NCI-H1694 treated with DMSO at 0.1 percent for 48 hours (cell line): ENCODE measurements around the gene ARL6.
A peak's percentile ranks its signal among the peaks of the same experiment; 100 is the strongest.

Experiments
- DNase-seq: peaks from one replicate; lab custom pipeline; 2025; lab: John Stamatoyannopoulos, UW

Gene ARL6

GRCh38 chr3:97764407-97765238 lies at the start of gene ARL6:
Gene ARL6, plus strand, starts transcription at chr3:97764758. Its CDS starts 3,350 bp downstream, at chr3:97768108.
- peak; percentile 96 for DNase-seq

GRCh38 chr3:97719156-97719821 lies 45.3 kb upstream of the ARL6 start:
- peak; percentile 80 for DNase-seq

GRCh38 chr3:97720417-97720816 lies 44.1 kb upstream of the ARL6 start:
- DNase-seq = no peak

- DNase-seq = no peak
Measured at GRCh38 chr3:97721446-97721845, 43.1 kb upstream of the ARL6 start.

GRCh38 chr3:97736928-97737327 lies 27.6 kb upstream of the ARL6 start:
- no peak for DNase-seq

- DNase-seq = no peak
Measured at GRCh38 chr3:97738761-97739160, 25.8 kb upstream of the ARL6 start.

- DNase-seq = no peak
Measured at GRCh38 chr3:97742036-97742435, 22.5 kb upstream of the ARL6 start.

- no peak for DNase-seq
Measured at GRCh38 chr3:97744289-97744688, 20.3 kb upstream of the ARL6 start.

- DNase-seq = no peak
Measured at GRCh38 chr3:97763586-97764406, 762 bp upstream of the ARL6 start.

GRCh38 chr3:97765336-97765735 lies 778 bp downstream of the ARL6 start:
- no peak for DNase-seq

GRCh38 chr3:97772926-97773325 lies 8.4 kb downstream of the ARL6 start:
- no peak for DNase-seq

GRCh38 chr3:97778152-97778551 lies 13.6 kb downstream of the ARL6 start:
- no peak for DNase-seq

GRCh38 chr3:97793420-97794019 lies 29.0 kb downstream of the ARL6 start:
- DNase-seq = peak; percentile 87

GRCh38 chr3:97795951-97796350 lies 31.4 kb downstream of the ARL6 start:
- DNase-seq = no peak

GRCh38 chr3:97804471-97804870 lies 39.9 kb downstream of the ARL6 start:
- DNase-seq = no peak

- DNase-seq = no peak
Measured at GRCh38 chr3:97810779-97811390, 46.3 kb downstream of the ARL6 start.

- DNase-seq = no peak
Measured at GRCh38 chr3:97815149-97815917, 50.8 kb downstream of the ARL6 start.

GRCh38 chr3:97816811-97817210 lies 52.3 kb downstream of the ARL6 start:
- peak; percentile 69 for DNase-seq

GRCh38 chr3:97817965-97818364 lies 53.4 kb downstream of the ARL6 start:
- peak; percentile 99 for DNase-seq

- DNase-seq = no peak
Measured at GRCh38 chr3:97820780-97821179, 56.2 kb downstream of the ARL6 start.

- peak; percentile 57 for DNase-seq
Measured at GRCh38 chr3:97821287-97821773, 56.8 kb downstream of the ARL6 start.
